Measurements from ENCODE around the gene PLEKHN1. TPM values are rescaled to one million over a fixed set of nuclear protein-coding genes. Genes with fewer than 3 reads are reported as not detected.

The PLEKHN1 gene
- total and polyA plus RNA-seq, 2 donors (not counting 3 experiments of a cell fraction or from before 2014, with no cell fraction given): 0.29 to 0.88 TPM

DNA sequence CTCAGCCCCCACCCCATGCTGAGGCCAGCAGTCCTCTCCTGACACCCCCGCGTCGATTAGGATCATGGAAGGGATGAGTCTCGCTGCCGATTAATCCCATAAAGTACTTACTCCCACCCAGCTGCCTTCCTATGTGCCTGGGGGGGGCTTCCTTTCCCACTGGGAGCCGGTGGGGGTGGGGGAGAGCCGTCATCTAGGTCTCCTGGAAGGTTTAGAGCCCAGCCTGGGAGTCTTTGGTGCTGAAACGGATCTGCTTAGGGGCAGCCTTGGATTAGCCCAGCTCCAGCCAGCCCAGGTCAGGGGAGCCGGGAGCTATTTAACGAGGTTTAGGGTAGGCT is 32.7 kb upstream of the PLEKHN1 start:
- DNase-seq (ENCODE audit: low read depth, low spot score) (no peak), FAIRE-seq (no peak)
- intact Hi-C loops (cut with micrococcal nuclease) (no loop called here), dilution Hi-C loops (cut with MboI; ENCODE audit: extremely low pct_ligation_motif_present, low sequenced_read_pairs) (no loop called here)
- H3K4me1 ChIP-seq (ENCODE audit: control insufficient read depth, extremely low read depth, insufficient read depth, low read length): no peaks in the 10 kb centered on the region
- no peaks in the 10 kb centered on the region for H3K9me1 ChIP-seq (replicated peaks; ENCODE audit: control insufficient read depth, extremely low read depth, insufficient read depth, low read length)
- ChIA-PET CTCF (interaction anchor here (1.5 kb wide), 1 partner anchor 8 kb away, joined by 5 read pairs; no protein-coding TSS in a partner anchor), POLR2A (no interaction called here)
- no TSS peak for BruUV-seq (replicated peaks)
- no peak overlapping the region for H3K4me2 ChIP-seq (ENCODE audit: insufficient read depth, low read length)
- H4K20me1 ChIP-seq (replicated peaks; ENCODE audit: control insufficient read depth, extremely low read depth, insufficient read depth, low read length): no peaks in the 10 kb centered on the region
- no peak overlapping the region for H3K27ac ChIP-seq (ENCODE audit: insufficient read depth, low read depth, low read length)
- H3K9me3 ChIP-seq (replicated peaks; ENCODE audit: control insufficient read depth, insufficient read depth, low read length): no peaks in the 10 kb centered on the region
- H3K27me3 ChIP-seq (ENCODE audit: control insufficient read depth in 2 of 2, insufficient read depth in 2 of 2, low read length in 2 of 2): peaks cover 12 to 14% of the 10 kb centered on the region in 2 experiments
- H3K9ac ChIP-seq (replicated peaks; ENCODE audit: extremely low read depth, insufficient read depth, low read length): no peak overlapping the region
- H3K4me3 ChIP-seq (replicated peaks in 1 of 3; ENCODE audit: insufficient read depth in 1 of 3, low read depth in 1 of 3, low read length in 3 of 3): no peak overlapping the region
- TF ChIP-seq EZH2 (IDR thresholded peaks at IDR 0.05; ENCODE audit: borderline replicate concordance, low read depth, low read length, severe bottlenecking) (no peak), POLR2AphosphoS5 (IDR thresholded peaks at IDR 0.05; ENCODE audit: insufficient read depth, low read depth, low read length) (no peak), MYC (IDR thresholded peaks at IDR 0.05; ENCODE audit: low read depth, low read length) (no peak), GATA2 (IDR thresholded peaks at IDR 0.05; ENCODE audit: insufficient read depth, insufficient read length, low read depth, low read length) (no peak), JUN (IDR thresholded peaks at IDR 0.05; ENCODE audit: borderline replicate concordance, insufficient read depth, insufficient read length, low read depth) (no peak), POLR2A (IDR thresholded peaks at IDR 0.05; ENCODE audit: low read depth, low read length) (no peak), FOS (IDR thresholded peaks at IDR 0.05; ENCODE audit: borderline replicate concordance, insufficient read depth, low read length) (no peak)
- TF ChIP-seq, protein P1, sequence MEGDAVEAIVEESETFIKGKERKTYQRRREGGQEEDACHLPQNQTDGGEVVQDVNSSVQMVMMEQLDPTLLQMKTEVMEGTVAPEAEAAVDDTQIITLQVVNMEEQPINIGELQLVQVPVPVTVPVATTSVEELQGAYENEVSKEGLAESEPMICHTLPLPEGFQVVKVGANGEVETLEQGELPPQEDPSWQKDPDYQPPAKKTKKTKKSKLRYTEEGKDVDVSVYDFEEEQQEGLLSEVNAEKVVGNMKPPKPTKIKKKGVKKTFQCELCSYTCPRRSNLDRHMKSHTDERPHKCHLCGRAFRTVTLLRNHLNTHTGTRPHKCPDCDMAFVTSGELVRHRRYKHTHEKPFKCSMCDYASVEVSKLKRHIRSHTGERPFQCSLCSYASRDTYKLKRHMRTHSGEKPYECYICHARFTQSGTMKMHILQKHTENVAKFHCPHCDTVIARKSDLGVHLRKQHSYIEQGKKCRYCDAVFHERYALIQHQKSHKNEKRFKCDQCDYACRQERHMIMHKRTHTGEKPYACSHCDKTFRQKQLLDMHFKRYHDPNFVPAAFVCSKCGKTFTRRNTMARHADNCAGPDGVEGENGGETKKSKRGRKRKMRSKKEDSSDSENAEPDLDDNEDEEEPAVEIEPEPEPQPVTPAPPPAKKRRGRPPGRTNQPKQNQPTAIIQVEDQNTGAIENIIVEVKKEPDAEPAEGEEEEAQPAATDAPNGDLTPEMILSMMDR (IDR thresholded peaks at IDR 0.05; ENCODE audit: extremely low read depth in 1 of 2, insufficient read depth in 1 of 2, low read depth in 1 of 2, low read length in 2 of 2): no peak
- TF ChIP-seq, protein P2, sequence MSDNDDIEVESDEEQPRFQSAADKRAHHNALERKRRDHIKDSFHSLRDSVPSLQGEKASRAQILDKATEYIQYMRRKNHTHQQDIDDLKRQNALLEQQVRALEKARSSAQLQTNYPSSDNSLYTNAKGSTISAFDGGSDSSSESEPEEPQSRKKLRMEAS (IDR thresholded peaks at IDR 0.05; ENCODE audit: insufficient read depth, insufficient read length): no peak
- H3K36me3 ChIP-seq (ENCODE audit: control insufficient read depth in 2 of 2, extremely low read depth in 1 of 2, insufficient read depth in 2 of 2, low read length in 2 of 2): no peaks in the 10 kb centered on the region
- no peaks in the 10 kb centered on the region for H3K79me2 ChIP-seq (ENCODE audit: control insufficient read depth, insufficient read depth, low read length)
- H2AFZ ChIP-seq (ENCODE audit: low read depth, low read length): no peak overlapping the region

All from endothelial cell of umbilical vein (primary cell).